Renal cortical epithelial cell (primary cell): Measurements from ENCODE around the gene WDR70. TPM values are rescaled to one million over a fixed set of nuclear protein-coding genes. Genes with fewer than 3 reads are reported as not detected.
A peak's percentile ranks its signal among the peaks of the same experiment; 100 is the strongest.
"Not testable (repeated sequence)": the region's sequence is repeated elsewhere in the genome, so short reads cannot be mapped to it uniquely, and the experiment has no call there.

Experiments
- DNase-seq: peaks from one replicate; pipeline ENCODE4 v3.0.0-alpha.2; 2011; ENCODE audit warnings: low read depth
- total RNA-seq: library from RNA; depleted of rRNA; stranded (reverse); fragments of >200 nt; gene quantifications from 2 replicates; pipeline ENCODE4 v1.2.3, GENCODE V29; 2014

Gene WDR70
- 32.3 and 56.5 TPM in 2 replicates for total RNA-seq

DNA sequence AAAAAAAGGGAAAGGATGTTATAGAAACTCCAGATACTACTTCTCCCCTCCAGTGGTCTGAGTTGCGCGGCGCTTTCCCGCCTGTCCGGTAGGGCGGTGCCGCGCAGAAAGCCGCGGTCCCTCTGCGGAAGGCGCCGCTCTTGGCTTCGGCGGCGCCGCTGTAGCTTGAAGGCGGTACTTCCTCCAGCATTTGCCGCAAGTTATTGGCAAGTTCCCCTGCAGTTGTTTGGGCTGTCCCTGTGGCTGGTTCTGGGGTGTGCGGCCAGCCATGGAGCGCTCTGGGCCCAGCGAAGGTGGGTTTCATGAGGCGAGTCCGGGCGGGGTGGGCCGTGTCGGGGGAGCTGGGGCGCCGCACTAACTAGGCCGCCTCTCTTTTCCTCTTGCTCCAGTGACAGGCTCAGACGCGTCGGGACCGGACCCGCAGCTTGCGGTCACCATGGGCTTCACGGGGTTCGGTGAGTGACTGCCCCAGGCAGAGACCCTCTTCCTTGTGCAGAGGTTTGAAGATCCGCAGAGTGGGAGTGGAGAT lies at the start of gene WDR70:
Gene WDR70, plus strand, starts transcription at position 219 of the 529 bp plus-strand sequence. Its CDS starts 50 bp downstream, at position 269.
- DNase-seq, result peak; percentile 85

DNA sequence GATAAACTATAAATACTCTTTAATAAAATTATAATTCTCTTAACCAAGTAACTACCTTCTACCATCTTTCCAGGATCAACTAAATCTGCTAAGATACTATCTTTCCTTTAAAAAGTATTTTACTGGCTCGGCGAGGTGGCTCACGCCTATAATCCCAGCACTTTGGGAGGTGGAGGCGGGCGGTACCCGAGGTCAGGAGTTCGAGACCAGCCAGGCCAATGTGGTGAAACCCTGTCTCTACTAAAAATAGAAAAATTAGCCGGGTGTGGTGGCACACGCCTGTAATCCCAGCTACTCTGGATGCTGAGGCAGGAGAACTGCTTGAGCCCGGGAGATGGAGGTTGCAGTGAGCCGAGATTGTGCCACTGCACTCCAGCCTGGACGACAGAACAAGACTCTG lies 44.4 kb upstream of the WDR70 start:
- DNase-seq, result not testable (repeated sequence)

DNA sequence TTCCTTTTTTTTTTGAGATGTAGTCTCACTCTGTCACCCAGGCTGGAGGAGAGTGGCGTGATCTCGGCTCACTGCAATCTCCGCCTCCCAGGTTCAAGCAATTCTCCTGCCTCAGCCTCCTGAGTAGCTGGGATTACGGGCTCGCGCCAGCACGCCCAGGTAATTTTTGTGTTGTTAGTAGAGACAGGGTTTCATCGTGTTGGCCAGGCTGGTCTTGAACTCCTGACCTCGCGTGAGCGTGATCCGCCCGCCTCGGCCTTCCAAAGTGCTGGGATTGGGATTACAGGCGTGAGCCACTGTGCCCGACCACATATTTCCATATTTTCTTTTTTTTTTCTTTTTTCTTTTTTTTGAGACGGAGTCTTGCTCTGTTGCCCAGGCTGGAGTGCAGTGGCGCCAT lies 36.4 kb upstream of the WDR70 start:
- not testable (repeated sequence) for DNase-seq

DNA sequence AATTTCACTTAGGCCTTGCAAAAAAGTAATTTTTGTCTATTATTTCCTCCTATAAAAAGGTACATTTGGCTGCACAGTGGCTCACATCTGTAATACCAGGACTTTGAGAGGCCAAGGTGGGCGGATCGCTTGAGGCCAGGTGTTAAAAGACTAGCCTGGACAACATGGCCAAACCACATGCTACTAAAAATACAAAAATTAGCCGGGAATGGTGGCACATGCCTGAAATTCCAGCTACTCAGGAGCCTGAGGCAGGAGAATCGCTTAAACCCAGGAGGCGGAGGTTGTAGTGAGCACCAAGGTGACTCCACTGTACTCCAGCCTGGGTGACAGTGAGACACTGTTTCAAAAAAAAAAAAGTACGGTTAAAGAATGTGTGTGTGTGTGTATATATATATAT lies 24.0 kb upstream of the WDR70 start:
- no peak for DNase-seq

DNA sequence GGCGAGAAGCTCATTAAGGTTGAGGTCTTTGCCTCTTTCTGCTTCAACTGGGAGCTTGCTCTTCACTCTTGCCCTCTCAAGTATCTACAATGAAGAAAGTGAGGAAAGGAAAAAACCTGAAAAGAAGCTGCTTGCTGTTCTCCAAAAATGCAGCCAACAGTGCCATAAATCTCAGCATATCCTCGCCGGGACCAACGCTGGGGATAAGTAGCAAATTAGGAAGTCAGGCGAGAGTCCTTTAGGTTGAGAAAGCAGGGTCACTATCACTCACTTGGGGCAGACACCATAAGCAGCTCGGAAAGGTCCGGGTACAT lies 8.6 kb upstream of the WDR70 start:
- no peak for DNase-seq

DNA sequence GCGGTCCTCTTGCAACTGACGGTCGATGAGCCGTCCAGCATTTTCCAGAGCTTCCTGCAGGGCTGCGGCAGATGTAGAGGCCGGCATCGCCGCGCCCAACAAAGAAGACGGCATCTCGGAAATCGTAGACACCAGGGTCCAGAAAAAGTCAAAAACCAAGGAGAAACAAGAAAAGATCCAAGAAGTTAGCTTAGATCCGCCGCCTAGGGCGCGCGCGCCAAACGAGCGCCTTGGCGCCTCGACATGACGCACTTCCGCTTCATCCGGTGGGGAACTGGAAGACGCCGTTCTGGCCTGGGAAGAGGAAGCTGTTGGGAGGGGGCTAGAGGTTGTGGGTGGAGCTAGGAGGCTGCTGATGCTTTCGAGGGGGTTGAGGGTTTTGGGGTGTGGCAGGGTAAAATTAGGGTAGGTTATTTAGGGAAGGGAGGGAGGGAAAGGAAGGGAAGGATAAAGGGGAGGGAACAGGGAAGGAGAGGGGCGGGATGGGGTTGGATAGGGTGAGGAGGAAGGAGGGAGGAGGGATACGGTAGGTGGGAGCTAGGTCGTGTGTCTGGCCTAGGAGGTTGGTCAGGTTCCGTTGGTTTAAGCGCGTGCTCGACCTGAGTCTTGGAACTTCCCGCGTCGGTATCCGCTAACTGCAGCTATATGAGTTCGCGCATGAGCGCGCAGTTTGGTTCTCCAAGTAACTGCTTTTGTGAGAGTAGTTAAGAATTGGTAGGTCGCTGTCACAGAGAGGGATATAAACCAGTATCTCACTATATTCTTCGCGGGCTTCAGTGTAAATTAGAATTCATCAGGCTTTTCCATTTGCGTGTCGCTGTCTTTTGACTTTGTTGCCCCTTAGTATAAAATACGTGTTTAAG lies 8.0 kb upstream of the WDR70 start, which contains the start of gene NUP155:
Gene NUP155, minus strand, starts transcription at position 243 of the 863 bp plus-strand sequence. Its CDS starts 129 bp downstream, at position 114.
- DNase-seq, result peak; percentile 96

DNA sequence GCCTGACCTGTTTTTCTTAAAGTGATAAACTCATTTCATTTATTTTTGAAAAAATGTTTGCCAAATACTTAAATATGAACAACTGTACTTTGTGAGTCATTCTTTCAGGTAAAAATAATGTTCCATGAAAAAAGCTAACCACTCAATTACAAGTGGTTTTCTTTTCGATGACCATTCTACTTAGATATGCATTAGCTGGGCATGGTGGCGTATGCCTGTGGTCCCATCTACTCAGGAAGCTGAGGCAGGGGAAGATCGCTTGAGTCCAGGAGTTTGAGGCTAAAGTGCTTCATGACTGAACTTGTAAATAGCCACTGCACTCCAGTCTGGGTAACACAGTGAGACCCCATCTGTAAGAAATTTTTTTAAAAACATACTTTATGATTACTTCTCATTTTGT lies 4.0 kb upstream of the WDR70 start:
- DNase-seq, result no peak

DNA sequence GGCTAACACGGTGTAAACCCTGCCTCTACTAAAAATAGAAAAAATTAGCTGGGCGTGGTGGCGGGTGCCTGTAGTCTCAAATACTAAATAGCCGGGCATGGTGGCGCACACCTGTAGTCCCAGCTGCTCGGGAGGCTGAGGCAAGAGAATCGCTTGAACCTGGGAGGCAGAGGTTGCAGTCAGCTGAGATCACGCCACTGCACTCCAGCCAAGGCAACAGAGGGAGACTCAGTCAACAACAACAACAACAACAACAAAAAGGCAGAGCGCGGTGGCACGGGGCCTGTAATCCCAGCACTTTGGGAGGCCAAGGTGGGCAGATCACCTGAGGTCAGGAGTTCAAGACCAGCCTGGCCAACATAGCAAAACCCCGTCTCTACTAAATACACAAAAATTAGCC lies 1.1 kb upstream of the WDR70 start:
- DNase-seq, result not testable (repeated sequence)

DNA sequence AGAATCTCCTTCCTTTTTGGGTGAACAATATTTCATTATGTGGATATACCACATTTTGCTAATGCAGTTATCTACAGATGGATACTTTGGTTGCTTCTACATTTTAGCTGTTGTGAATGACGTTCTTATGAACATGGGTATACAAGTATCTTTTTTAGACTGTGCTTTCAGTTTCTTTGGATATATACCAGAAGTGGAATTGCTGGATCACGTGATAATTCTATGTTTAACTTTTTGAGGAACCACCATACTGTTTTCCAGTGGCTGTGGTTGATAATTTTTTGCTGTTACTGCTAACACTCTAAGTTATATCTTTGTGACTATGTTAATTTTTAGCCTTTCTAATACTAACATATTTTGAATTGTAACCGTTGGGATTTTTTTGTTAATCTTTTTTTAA lies 12.5 kb downstream of the WDR70 start:
- DNase-seq, result no peak

DNA sequence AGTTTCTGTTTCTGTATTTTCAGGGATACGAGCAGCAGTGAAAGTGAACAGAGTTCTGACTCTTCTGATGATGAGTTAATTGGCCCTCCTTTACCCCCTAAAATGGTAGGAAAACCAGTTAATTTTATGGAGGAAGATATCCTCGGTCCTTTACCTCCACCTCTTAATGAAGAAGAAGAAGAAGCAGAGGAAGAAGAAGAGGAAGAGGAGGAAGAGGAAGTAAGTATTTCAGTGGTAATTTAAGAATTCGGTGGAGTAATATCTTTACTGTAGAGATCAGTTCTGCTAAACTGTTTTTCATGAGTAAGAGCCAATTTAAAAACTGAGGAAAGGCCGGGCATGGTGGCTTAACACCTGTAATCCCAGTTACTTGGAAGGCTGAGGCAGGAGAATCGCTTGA lies 17.2 kb downstream of the WDR70 start:
- DNase-seq, result no peak

DNA sequence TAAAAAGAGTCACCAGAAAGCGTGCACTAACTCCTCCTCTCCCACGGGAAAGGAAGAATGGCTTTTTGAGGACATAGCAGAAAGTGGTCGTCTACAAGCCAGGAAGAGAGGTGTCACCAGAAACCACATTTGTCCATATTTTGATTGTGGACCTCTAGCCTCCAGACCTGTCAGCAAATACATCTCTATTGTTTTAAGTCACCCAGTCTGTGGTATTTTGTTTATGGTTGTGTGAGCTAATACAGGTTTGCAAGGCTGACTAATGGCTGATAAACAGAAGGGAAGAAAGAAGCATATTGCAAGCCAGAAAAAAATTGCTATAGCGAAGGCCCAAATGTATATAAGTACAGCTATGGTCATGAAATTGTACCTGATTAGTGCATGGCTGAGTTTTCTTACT lies 21.4 kb downstream of the WDR70 start:
- DNase-seq, result peak; percentile 9

DNA sequence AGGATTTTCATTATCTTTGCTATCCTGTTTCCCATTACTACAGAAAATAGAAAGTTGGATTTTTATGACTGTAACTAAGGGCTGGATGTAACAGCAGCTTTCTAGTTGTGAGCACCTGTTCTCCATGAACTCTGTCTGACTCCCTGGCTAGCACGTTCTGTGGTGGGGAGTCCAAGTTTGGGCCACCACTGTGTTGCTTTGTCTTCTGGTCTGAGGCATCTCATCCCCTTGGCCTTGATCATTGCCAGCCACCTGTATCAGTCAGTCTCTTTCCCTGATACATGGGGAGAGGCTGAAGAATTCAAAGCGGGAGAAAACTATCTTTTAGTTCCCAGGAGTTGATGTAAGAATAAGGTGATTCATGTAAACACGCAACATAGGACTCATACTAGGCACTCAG lies 33.4 kb downstream of the WDR70 start:
- no peak for DNase-seq

DNA sequence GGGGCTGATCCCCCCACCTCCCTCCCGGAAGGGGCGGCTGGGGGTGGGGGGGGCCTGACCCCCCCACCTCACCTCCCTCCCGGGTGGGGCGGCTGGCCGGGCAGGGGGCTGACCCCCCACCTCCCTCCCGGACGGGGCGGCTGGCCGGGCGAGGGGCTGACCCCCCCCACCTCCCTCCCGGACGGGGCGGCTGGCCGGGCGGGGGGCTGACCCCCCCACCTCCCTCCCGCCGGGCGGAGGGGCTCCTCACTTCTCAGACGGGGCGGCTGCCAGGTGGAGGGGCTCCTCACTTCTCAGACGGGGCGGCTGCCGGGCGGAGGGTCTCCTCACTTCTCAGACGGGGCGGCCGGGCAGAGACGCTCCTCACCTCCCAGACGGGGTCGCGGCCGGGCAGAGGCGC lies 36.3 kb downstream of the WDR70 start:
- DNase-seq, result not testable (repeated sequence)

DNA sequence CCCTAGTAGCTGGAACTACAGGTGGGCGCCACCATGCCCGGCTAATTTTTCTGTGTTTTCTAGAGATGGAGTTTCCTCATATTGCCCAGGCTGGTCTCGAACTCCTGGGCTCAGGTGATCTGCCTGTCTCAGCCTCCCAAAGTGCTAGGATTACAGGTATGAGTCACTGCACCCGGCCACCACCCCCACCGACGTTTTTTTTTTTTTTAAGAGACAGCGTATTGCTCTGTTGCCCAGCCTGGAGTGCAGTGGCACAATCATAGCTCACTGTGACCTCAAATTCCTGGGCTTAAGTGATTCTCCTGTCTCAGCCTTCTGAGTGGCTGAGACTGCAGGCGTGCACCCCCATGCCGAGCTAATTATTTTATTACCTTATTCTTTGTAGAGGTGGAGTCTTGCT lies 38.2 kb downstream of the WDR70 start:
- DNase-seq, result no peak

DNA sequence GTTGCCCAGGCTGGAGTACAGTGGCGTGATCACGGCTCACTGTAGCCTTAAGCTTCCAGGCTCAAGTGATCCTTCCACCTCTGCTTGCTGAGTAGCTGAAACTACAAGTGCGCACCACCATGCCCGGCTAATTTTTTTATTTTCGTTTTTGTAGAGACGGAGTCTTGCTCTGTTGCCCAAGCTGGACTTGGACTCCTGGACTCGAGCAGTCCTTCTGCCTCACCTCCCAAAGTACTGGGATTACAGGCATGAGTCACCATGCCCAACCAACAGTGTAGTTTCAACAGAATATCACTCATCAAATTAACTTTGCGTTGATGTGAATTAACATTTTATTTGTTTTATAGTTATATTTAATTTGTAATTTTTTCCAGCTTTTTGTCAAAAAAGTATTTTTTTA lies 45.3 kb downstream of the WDR70 start:
- peak; percentile 75 for DNase-seq

DNA sequence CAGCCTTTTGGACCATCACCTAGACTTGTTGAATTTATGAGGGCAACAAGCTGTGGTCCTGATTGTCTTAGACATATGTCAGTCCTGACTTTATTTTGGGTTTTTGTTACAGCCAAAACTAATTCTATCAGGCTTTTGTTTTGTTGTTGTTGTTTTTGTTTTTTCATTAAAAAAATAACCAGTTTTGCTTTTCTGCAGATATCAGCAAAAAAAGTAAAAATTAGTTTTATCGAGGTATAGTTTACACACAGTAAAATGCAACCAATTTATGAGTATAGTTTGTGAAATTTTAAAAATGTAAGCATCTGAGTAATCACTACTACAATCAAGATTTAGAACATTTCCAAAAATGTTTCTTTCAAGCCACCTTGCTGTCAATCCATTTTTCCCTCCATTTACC lies 48.9 kb downstream of the WDR70 start:
- no peak for DNase-seq

DNA sequence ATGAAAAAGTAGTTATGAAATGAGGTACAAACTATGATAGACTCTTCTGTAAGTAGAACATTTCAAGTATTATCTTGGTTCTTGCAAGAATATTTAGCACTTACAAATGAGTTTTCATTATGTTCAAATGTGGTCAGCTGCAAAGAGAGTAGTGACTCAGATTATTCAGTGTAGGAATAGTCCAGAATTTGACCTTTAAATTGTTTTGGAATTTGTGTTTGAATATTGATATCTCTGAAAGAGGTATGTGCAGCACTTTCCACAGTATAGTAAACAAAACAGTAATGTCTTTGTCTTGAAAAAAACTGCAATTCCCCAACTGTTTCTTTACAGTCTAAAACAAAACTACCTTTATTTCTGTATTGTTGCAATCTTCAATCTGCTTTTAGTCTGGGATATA lies 56.1 kb downstream of the WDR70 start:
- peak; percentile 27 for DNase-seq

DNA sequence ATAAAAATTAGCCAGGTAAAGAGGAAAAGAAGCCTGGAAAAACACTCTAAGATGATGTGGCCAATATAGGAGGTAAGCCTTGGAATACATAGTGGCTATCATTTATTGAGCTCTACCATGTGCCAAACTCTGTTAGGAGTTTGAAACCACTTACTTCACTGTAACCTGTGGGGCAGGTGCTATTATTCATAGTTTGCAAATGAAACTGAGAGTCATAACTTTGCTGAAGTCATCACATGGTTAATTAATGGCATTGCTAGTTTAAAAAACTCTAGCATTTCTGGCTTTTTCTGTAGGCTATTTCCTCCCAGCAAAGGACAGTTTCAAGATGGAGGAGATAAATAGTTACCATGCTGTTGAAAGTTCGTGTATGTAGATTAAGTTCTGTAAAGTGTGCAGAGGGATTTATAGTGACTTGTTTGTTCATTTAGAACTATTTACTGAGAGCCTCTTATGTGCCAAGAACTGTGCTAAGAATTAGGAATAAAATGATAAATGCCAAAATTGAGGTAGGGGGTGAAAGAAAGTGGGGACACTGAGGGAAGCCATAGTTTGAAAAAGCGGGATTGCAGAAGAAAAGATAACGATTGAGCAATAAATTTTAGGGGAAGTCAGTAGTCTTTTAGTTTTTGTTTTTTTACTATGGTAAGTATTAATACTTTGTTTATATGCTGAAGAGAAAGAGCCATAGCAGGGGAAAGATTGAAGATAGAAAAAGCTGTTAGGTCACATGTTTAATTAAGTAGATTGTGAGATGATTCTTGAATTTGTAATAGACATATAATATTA lies 57.2 kb downstream of the WDR70 start:
- no peak for DNase-seq

DNA sequence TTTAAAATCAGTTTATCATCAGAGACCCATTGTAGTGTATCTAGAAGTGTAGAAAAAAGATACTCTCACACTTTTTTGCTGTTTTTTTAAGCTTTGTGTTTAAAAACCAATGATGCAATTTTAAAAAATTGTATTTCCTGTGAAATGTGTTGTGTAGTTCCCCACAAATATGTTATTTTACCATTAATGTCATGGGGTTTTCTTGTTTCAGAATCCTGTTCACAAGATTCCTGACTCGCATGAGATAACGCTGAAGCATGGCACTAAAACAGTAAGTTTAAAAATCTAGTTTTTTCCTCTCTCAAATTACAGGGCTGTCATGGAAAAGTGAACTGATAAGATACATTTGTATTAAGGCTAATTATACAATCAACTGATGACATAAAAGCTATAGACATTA lies 58.6 kb downstream of the WDR70 start:
- no peak for DNase-seq

DNA sequence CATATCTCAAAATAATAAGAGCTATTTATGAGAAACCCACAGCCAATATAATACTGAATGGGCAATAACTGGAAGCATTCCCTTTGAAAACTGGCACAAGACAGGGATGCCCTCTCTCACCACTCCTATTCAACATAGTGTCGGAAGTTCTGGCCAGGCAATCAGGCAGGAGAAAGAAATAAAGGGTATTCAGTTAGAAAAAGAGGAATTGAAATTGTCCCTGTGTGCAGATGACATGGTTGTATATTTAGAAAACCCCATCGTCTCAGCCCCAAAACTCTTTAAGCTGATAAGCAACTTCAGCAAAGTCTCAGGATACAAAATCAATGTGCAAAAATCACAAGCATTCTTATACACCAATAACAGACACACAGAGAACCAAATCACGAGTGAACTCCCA lies 66.7 kb downstream of the WDR70 start:
- not testable (repeated sequence) for DNase-seq

DNA sequence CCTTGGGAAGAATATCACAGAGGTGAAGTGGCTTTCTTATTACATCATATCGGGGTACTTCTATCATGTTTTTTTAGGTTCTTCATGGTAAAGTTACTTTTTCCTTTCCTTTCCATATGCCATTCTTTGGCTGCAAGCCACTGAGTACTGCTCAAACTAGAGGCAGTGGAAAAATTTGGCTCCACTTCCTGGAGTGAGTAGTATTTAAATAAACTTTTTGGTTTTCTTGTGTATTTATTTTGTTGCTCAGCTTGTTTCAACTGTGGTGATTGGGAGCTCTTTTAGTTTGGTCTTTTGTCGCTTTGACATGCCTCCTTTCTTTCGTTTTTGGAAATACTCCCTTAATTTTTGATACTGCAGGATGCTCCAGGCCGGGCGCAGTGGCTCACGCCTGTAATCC lies 69.8 kb downstream of the WDR70 start:
- no peak for DNase-seq

DNA sequence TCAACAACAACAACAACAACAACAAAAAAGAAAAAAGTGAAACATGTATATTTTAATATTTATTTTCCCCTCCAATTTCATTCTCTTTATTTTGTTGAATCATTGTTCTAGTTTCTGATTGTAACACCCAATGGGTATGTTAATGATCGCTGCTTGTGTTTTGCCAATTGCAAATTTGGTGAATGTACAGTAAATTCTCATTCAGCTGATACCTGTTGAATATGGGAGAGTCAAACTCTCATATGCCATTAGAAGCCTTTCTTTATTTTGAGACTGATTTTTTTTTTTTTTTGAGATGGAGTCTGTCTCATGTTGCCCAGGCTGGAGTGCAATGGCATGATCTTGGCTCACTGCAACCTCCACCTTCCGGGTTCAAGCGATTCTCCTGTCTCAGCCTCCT lies 72.9 kb downstream of the WDR70 start:
- DNase-seq, result not testable (repeated sequence)

DNA sequence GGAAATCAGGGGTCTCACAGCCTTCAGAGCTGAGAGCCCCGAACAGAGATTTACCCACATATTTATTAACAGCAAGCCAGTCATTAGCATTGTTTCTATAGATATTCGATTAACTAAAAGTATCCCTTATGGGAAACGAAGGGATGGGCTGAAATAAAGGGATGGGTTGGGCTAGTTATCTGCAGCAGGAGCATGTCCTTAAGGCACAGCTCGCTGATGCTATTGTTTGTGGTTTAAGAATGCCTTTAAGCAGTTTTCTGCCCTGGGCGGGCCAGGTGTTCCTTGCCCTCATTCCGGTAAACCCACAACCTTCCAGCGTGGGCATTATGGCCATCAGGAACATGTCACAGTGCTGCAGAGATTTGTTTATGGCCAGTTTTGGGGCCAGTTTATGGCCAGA lies 74.1 kb downstream of the WDR70 start:
- DNase-seq, result not testable (repeated sequence)
